H1 (cell line): ENCODE data around the gene CSF1. TPM values are rescaled to one million over a fixed set of nuclear protein-coding genes. Genes with fewer than 3 reads are reported as not detected.

Source experiments
- CTCF ChIA-PET: fragments of 300-600 bp; sonication (Branson Sonifier 250); formaldehyde crosslinking; loops from one replicate; lab custom pipeline; 2021; ENCODE audit not compliant: partially characterized antibody; lab: Charles Lee
- POLR2A ChIA-PET: fragments of 300-600 bp; sonication (Branson Sonifier 250); formaldehyde crosslinking; loops from one replicate; lab custom pipeline; 2021; ENCODE audit warnings: inconsistent platforms; ENCODE audit not compliant: partially characterized antibody; lab: Charles Lee
- DNase-seq, 2 experiments: peaks; one replicate each; pipeline versions ENCODE4 v3.0.0 to v3.0.0-alpha.2; 2010 to 2022; ENCODE audit warnings: low spot score in 2 of 2, low read depth in 1 of 2, mixed read lengths in 1 of 2
- FAIRE-seq: peaks from 2 replicates; lab custom pipeline; 2011; peaks lifted over from hg19 to GRCh38; lab: Jason Lieb, UNC
- H2AFZ ChIP-seq: 2 replicates; pipeline ENCODE4 v1.8.1; 2012; ENCODE audit warnings: low read length, inconsistent platforms
- H2AK5ac ChIP-seq: 2 replicates; pipeline ENCODE4 v1.6.1; 2013; ENCODE audit warnings: low read depth, low read length
- H2BK120ac ChIP-seq: replicated peaks from 2 replicates; pipeline ENCODE3; 2013; ENCODE audit warnings: low read depth, low read length, inconsistent platforms
- H2BK12ac ChIP-seq: 2 replicates; pipeline ENCODE4 v1.6.1; 2013; ENCODE audit warnings: low read depth, low read length
- H2BK15ac ChIP-seq: 2 replicates; pipeline ENCODE4 v1.6.1; 2013; ENCODE audit warnings: low read length
- H2BK20ac ChIP-seq: 2 replicates; pipeline ENCODE4 v1.6.1; 2013; ENCODE audit warnings: low read length
- H2BK5ac ChIP-seq: 2 replicates; pipeline ENCODE4 v1.6.1; 2013; ENCODE audit warnings: low read depth, low read length
- H3K14ac ChIP-seq: 2 replicates; pipeline ENCODE4 v1.6.1; 2013; ENCODE audit warnings: inconsistent platforms; ENCODE audit not compliant: insufficient read length
- H3K18ac ChIP-seq: 2 replicates; pipeline ENCODE4 v1.6.1; 2013; ENCODE audit warnings: low read length; ENCODE audit errors: extremely low read depth
- H3K23ac ChIP-seq: 2 replicates; pipeline ENCODE4 v1.6.1; 2013; ENCODE audit warnings: inconsistent platforms; ENCODE audit not compliant: insufficient read length
- H3K23me2 ChIP-seq: 2 replicates; pipeline ENCODE4 v1.6.1; 2013; ENCODE audit warnings: low read depth, low read length
- H3K27ac ChIP-seq: 2 replicates; pipeline ENCODE4 v1.6.1; 2011; ENCODE audit warnings: low read depth, low read length, inconsistent platforms
- H3K27me3 ChIP-seq, 4 experiments: replicated peaks in 1 of 4; 1 replicate in 1 of 4; 2 replicates in 3 of 4; pipeline versions ENCODE4 v1.6.1 to v1.8.1; 2011 to 2013; ENCODE audit warnings: low read length in 3 of 4, mild to moderate bottlenecking in 3 of 4, inconsistent platforms in 2 of 4, mixed read lengths in 2 of 4, moderate library complexity in 1 of 4; ENCODE audit not compliant: control insufficient read depth in 3 of 4, insufficient read depth in 3 of 4; ENCODE audit errors: extremely low read depth in 1 of 4
- H3K36me3 ChIP-seq, 4 experiments: 2 replicates each; pipeline versions ENCODE4 v1.6.1 to v1.8.1; 2011 to 2013; ENCODE audit warnings: mild to moderate bottlenecking in 4 of 4, low read length in 3 of 4, moderate library complexity in 2 of 4, control low read depth in 1 of 4, inconsistent platforms in 1 of 4; ENCODE audit not compliant: insufficient read depth in 4 of 4, control insufficient read depth in 2 of 4
- H3K4ac ChIP-seq: replicated peaks from 2 replicates; pipeline ENCODE3; 2013; ENCODE audit warnings: low read length, low read depth, mixed read lengths, inconsistent platforms; ENCODE audit not compliant: insufficient read length
- H3K4me1 ChIP-seq, 4 experiments: replicated peaks in 1 of 4; 1 replicate in 1 of 4; 2 replicates in 3 of 4; pipeline versions ENCODE4 v1.6.1 to v1.8.1; 2011 to 2013; ENCODE audit warnings: low read length in 3 of 4, inconsistent platforms in 2 of 4, mixed read lengths in 1 of 4; ENCODE audit not compliant: insufficient read depth in 4 of 4, control insufficient read depth in 3 of 4
- H3K4me2 ChIP-seq, 2 experiments: 2 replicates each; pipeline versions ENCODE4 v1.6.1 to v1.8.1; 2011 to 2013; ENCODE audit warnings: low read depth in 2 of 2, low read length in 2 of 2, control low read depth in 1 of 2, inconsistent platforms in 1 of 2, mild to moderate bottlenecking in 1 of 2; ENCODE audit not compliant: insufficient read depth in 1 of 2
- H3K4me3 ChIP-seq, 4 experiments: fragments of 200-600, 300-600 bp in 1 of 4; sonication (generic), shearing (Covaris generic), sonication (Bioruptor Twin) in 1 of 4; 2 replicates each; pipeline versions ENCODE4 v1.5.1 to v1.8.1; 2011 to 2016; ENCODE audit warnings: low read length in 4 of 4, low read depth in 3 of 4, control low read depth in 2 of 4, inconsistent platforms in 2 of 4, mild to moderate bottlenecking in 2 of 4, mixed read lengths in 1 of 4, moderate library complexity in 1 of 4; ENCODE audit not compliant: insufficient read depth in 2 of 4; ENCODE audit errors: extremely low read depth in 1 of 4
- H3K56ac ChIP-seq: replicated peaks from 2 replicates; pipeline ENCODE3; 2013; ENCODE audit warnings: low read depth, mild to moderate bottlenecking, mixed read lengths, low read length, inconsistent platforms; ENCODE audit not compliant: insufficient read length
- H3K79me1 ChIP-seq: 2 replicates; pipeline ENCODE4 v1.6.1; 2013; ENCODE audit warnings: low read depth, low read length, control low read depth
- H3K79me2 ChIP-seq, 2 experiments: 2 replicates each; pipeline versions ENCODE4 v1.6.1 to v1.8.1; 2012 to 2013; ENCODE audit warnings: low read length in 2 of 2, mild to moderate bottlenecking in 2 of 2, inconsistent platforms in 1 of 2; ENCODE audit not compliant: insufficient read depth in 2 of 2, control insufficient read depth in 1 of 2
- H3K9ac ChIP-seq, 4 experiments: replicated peaks in 1 of 4; 1 replicate in 1 of 4; 2 replicates in 3 of 4; pipeline versions ENCODE4 v1.6.1 to v1.8.1; 2011 to 2013; ENCODE audit warnings: low read depth in 3 of 4, low read length in 3 of 4, control low read depth in 2 of 4, mild to moderate bottlenecking in 2 of 4, moderate library complexity in 2 of 4, inconsistent platforms in 1 of 4; ENCODE audit errors: extremely low read depth in 1 of 4
- H3K9me3 ChIP-seq, 2 experiments: 2 replicates each; pipeline versions ENCODE4 v1.6.1 to v1.8.1; 2012 to 2013; ENCODE audit warnings: mild to moderate bottlenecking in 2 of 2, moderate library complexity in 2 of 2, control low read depth in 1 of 2, inconsistent platforms in 1 of 2, low read depth in 1 of 2, low read length in 1 of 2, mixed read lengths in 1 of 2; ENCODE audit not compliant: insufficient read depth in 2 of 2
- H4K20me1 ChIP-seq, 2 experiments: replicated peaks in 1 of 2; 2 replicates each; pipeline versions ENCODE3 to v1.8.1; 2011 to 2013; ENCODE audit warnings: inconsistent platforms in 2 of 2, low read length in 2 of 2, mild to moderate bottlenecking in 1 of 2; ENCODE audit not compliant: insufficient read depth in 2 of 2, control insufficient read depth in 1 of 2
- H4K5ac ChIP-seq: 2 replicates; pipeline ENCODE4 v1.6.1; 2013; ENCODE audit warnings: low read length, low read depth, mixed read lengths, inconsistent platforms; ENCODE audit not compliant: insufficient read length
- H4K8ac ChIP-seq: 2 replicates; pipeline ENCODE4 v1.8.0; 2013; ENCODE audit warnings: mild to moderate bottlenecking, moderate library complexity, low read length, inconsistent platforms; ENCODE audit not compliant: insufficient read depth; ENCODE audit errors: extremely low read depth
- H4K91ac ChIP-seq: replicated peaks from 2 replicates; pipeline ENCODE3; 2013; ENCODE audit warnings: low read length, mixed read lengths, inconsistent platforms; ENCODE audit not compliant: insufficient read length
- CEBPB ChIP-seq: IDR thresholded peaks from 2 replicates; pipeline ENCODE4 v1.6.1; 2012; ENCODE audit warnings: low read depth, low read length
- CHD2 ChIP-seq: IDR thresholded peaks from 2 replicates; pipeline ENCODE4 v1.6.1; 2012; ENCODE audit warnings: low read length, improper control_type of control experiment
- GABPA ChIP-seq: IDR thresholded peaks from 2 replicates; pipeline ENCODE4 v1.6.1; 2011; ENCODE audit warnings: mild to moderate bottlenecking, low read length, moderate library complexity, borderline replicate concordance; ENCODE audit not compliant: insufficient read depth
- JUN ChIP-seq: IDR thresholded peaks from 2 replicates; pipeline ENCODE4 v1.6.1; 2011; ENCODE audit warnings: low read depth, mild to moderate bottlenecking, improper control_type of control experiment, low read length
- NRF1 ChIP-seq: IDR thresholded peaks from 2 replicates; pipeline ENCODE4 v1.6.1; 2011; ENCODE audit warnings: mild to moderate bottlenecking, low read depth, low read length, improper control_type of control experiment
- POU5F1 ChIP-seq: IDR thresholded peaks from 2 replicates; pipeline ENCODE4 v1.6.1; 2011; ENCODE audit warnings: low read depth, mild to moderate bottlenecking, low read length, moderate library complexity
- RNF2 ChIP-seq: fragments of 200-900, 300-1000 bp; sonication (generic); IDR thresholded peaks from 2 replicates; pipeline ENCODE4 v1.7.1; 2016; ENCODE audit warnings: borderline replicate concordance, low read depth, mild to moderate bottlenecking, antibody characterized with exemption, low read length; ENCODE audit not compliant: poor library complexity, severe bottlenecking; ENCODE audit errors: missing control alignments
- SIX5 ChIP-seq: IDR thresholded peaks from 2 replicates; pipeline ENCODE4 v1.6.1; 2011; ENCODE audit warnings: mild to moderate bottlenecking, low read depth, low read length
- SUZ12 ChIP-seq: fragments of 200-600 bp; sonication (generic); IDR thresholded peaks from 2 replicates; pipeline ENCODE4 v1.6.1; 2012; ENCODE audit warnings: mild to moderate bottlenecking, inconsistent platforms, low read length, moderate library complexity, mixed read lengths
- TEAD4 ChIP-seq: IDR thresholded peaks from 2 replicates; pipeline ENCODE4 v1.6.1; 2012; ENCODE audit warnings: low read depth, low read length, inconsistent platforms, mixed read lengths
- WGBS, 2 experiments: shearing (Covaris generic) in 1 of 2; methylation state at CpG; one replicate each; pipeline versions ENCODE4 v1.1.6 to v1.1.7; 2013 to 2015; ENCODE audit warnings: low lambda C conversion rate in 2 of 2, mixed read lengths in 2 of 2, inconsistent platforms in 1 of 2, low coverage in 1 of 2, missing lambda C conversion rate in 1 of 2; ENCODE audit not compliant: insufficient replicate concordance in 2 of 2, insufficient coverage in 1 of 2, insufficient read length in 1 of 2; ENCODE audit errors: extremely low coverage in 1 of 2, missing lambda C conversion rate in 1 of 2; 5-methylcytosine and 5-hydroxymethylcytosine counted together
- polyA plus RNA-seq, 7 experiments: library from polyadenylated mRNA; depleted of rRNA in 3 of 7; stranded (reverse) in 5 of 7; unstranded in 2 of 7; fragments of >200 nt in 5 of 7; fragments of 200-250 nt in 2 of 7; gene quantifications; 1 replicate in 5 of 7; 2 replicates in 1 of 7; 4 replicates in 1 of 7; pipeline versions ENCODE4 v1.2.1 to v1.2.3, GENCODE V29; 2011 to 2013; ENCODE audit warnings: missing spikeins in 2 of 7, mixed read lengths in 2 of 7
- total RNA-seq: library from RNA; stranded (reverse); fragmentation: NEBNext Ultra II Directional; extraction: Animal tissue kit (Norgen Biotek cat#: 25700); gene quantifications from 2 replicates; pipeline ENCODE4 v1.2.1, GENCODE V29; 2021
- TF ChIP-seq, protein P1 (sequence below): IDR thresholded peaks from 2 replicates; pipeline ENCODE4 v1.6.1; 2011; ENCODE audit warnings: low read length, improper control_type of control experiment

CSF1 gene
- total and polyA plus RNA-seq, 2 of the 8 experiments (the other 6 are each of a cell fraction or from before 2014, with no cell fraction given): 3.3 to 5.4 TPM

- Histone ChIP-seq H4K5ac (no peak overlapping the region), H3K18ac (no peak overlapping the region), H2BK15ac (no peak overlapping the region), H4K91ac (no peak overlapping the region), H3K23me2 (no peaks in the 10 kb centered on the region), H3K36me3 (no peaks in the 10 kb centered on the region), H3K4me2 (no peak overlapping the region), H2AK5ac (no peak overlapping the region), H2BK20ac (no peak overlapping the region), H2AFZ (no peak overlapping the region), H3K56ac (no peak overlapping the region), H4K20me1 (no peaks in the 10 kb centered on the region), H3K4ac (no peak overlapping the region), H3K23ac (no peak overlapping the region), H2BK120ac (no peak overlapping the region), H4K8ac (no peak overlapping the region), H3K79me2 (no peaks in the 10 kb centered on the region), H3K27me3 (no peaks in the 10 kb centered on the region), H3K14ac (no peak overlapping the region), H3K4me1 (peaks cover 4 to 9% (median 5%) of the 10 kb centered on the region in 4 experiments; a peak in 6 of 7 replicates), H3K9me3 (no peaks in the 10 kb centered on the region), H2BK5ac (no peak overlapping the region), H3K79me1 (no peaks in the 10 kb centered on the region), H2BK12ac (no peak overlapping the region), H3K9ac (peak overlapping the region in 1 of 4 experiments; percentile 26; a peak in 1 of 7 replicates), H3K27ac (no peak overlapping the region), H3K4me3 (no peak overlapping the region)
- ChIA-PET CTCF (interaction anchor here (9.9 to 20.1 kb wide), 3 partner anchors 13 to 151 kb away, joined by 94 to 333 read pairs (median 113); partner anchors contain the start of genes AHCYL1 and CSF1), POLR2A (no interaction called here)
- FAIRE-seq (no peak), DNase-seq (no peak)
- TF ChIP-seq, protein P1, sequence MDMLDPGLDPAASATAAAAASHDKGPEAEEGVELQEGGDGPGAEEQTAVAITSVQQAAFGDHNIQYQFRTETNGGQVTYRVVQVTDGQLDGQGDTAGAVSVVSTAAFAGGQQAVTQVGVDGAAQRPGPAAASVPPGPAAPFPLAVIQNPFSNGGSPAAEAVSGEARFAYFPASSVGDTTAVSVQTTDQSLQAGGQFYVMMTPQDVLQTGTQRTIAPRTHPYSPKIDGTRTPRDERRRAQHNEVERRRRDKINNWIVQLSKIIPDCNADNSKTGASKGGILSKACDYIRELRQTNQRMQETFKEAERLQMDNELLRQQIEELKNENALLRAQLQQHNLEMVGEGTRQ: no peak
- TF ChIP-seq GABPA (no peak), POU5F1 (no peak), NRF1 (no peak), SUZ12 (no peak), TEAD4 (no peak), JUN (no peak), RNF2 (no peak), CHD2 (no peak), SIX5 (no peak), CEBPB (no peak)
- 87% methylated on average over 6 of the region's 6 CpGs; no CpG with 5 or more reads in 1 of the 2 experiments for WGBS, 2 experiments
Observed at GRCh38 chr1:109927911-109928321, 17.3 kb downstream of the CSF1 start.
